A549 (cell line): ENCODE results near the gene SLC17A8.

Experiments
- BHLHE40 ChIP-seq: IDR thresholded peaks from 2 replicates; pipeline ENCODE4 v1.6.1; 2012; ENCODE audit warnings: low read depth, low read length, inconsistent platforms
- EHMT2 ChIP-seq: fragments of 200-600 bp; sonication (generic); IDR thresholded peaks from 2 replicates; pipeline ENCODE4 v1.6.1; 2016; ENCODE audit warnings: antibody characterized with exemption, low read depth, mild to moderate bottlenecking, moderate library complexity
- EP300 ChIP-seq, 2 experiments: fragments of >200 bp; sonication (Bioruptor Twin); formaldehyde crosslinking; IDR thresholded peaks; 2 replicates in 1 of 2; 3 replicates in 1 of 2; pipeline ENCODE4 v1.6.1; 2016 to 2017
- HOXA7 ChIP-seq: fragments of 250-450 bp; sonication (Bioruptor Pico); IDR thresholded peaks from 2 replicates; pipeline ENCODE4 v1.5.0; 2020; ENCODE audit warnings: mild to moderate bottlenecking, moderate library complexity
- MAX ChIP-seq: IDR thresholded peaks from 2 replicates; pipeline ENCODE4 v1.6.1; 2012
- NFE2L2 ChIP-seq: fragments of 150-350 bp; conservative IDR thresholded peaks from 2 replicates; pipeline ENCODE4 v1.6.1; 2014; ENCODE audit warnings: low read length
- POLR2A ChIP-seq: IDR thresholded peaks from 2 replicates; pipeline ENCODE4 v1.6.1; 2012; ENCODE audit warnings: mild to moderate bottlenecking, low read length
- RCOR1 ChIP-seq: fragments of 150-350 bp; IDR thresholded peaks from 2 replicates; pipeline ENCODE4 v1.6.1; 2014; ENCODE audit warnings: antibody characterized with exemption, low read length, low read depth
- RNF2 ChIP-seq: fragments of 200-600 bp; sonication (generic); IDR thresholded peaks from 2 replicates; pipeline ENCODE4 v1.6.1; 2016; ENCODE audit warnings: low read depth, mild to moderate bottlenecking, antibody characterized with exemption, moderate library complexity, borderline replicate concordance
- ZNF302 ChIP-seq: fragments of 250-450 bp; sonication (Bioruptor Pico); IDR thresholded peaks from 2 replicates; pipeline ENCODE4 v1.9.0; 2021; ENCODE audit warnings: inconsistent platforms, mild to moderate bottlenecking, moderate library complexity
- TF ChIP-seq, protein P1 (sequence below): fragments of >200 bp; sonication (Bioruptor Twin); formaldehyde crosslinking; IDR thresholded peaks from 3 replicates; pipeline ENCODE4 v1.5.1; 2016
- TF ChIP-seq, protein P2 (sequence below): fragments of 250-450 bp; sonication (Bioruptor Pico); IDR thresholded peaks from 2 replicates; pipeline ENCODE4 v1.5.0; 2021; ENCODE audit warnings: mild to moderate bottlenecking, moderate library complexity, borderline replicate concordance

GRCh38 chr12:100414739-100415138 lies 57.9 kb downstream of the SLC17A8 start:
- no peak for TF ChIP-seq ZNF302 (CRISPR knock-in tag)
- TF ChIP-seq RNF2, result no peak
- TF ChIP-seq, protein P1, sequence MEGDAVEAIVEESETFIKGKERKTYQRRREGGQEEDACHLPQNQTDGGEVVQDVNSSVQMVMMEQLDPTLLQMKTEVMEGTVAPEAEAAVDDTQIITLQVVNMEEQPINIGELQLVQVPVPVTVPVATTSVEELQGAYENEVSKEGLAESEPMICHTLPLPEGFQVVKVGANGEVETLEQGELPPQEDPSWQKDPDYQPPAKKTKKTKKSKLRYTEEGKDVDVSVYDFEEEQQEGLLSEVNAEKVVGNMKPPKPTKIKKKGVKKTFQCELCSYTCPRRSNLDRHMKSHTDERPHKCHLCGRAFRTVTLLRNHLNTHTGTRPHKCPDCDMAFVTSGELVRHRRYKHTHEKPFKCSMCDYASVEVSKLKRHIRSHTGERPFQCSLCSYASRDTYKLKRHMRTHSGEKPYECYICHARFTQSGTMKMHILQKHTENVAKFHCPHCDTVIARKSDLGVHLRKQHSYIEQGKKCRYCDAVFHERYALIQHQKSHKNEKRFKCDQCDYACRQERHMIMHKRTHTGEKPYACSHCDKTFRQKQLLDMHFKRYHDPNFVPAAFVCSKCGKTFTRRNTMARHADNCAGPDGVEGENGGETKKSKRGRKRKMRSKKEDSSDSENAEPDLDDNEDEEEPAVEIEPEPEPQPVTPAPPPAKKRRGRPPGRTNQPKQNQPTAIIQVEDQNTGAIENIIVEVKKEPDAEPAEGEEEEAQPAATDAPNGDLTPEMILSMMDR, result no peak
- TF ChIP-seq BHLHE40, result no peak
- TF ChIP-seq MAX, result no peak
- TF ChIP-seq POLR2A, result no peak
- TF ChIP-seq RCOR1, result no peak
- TF ChIP-seq NFE2L2, result no peak
- TF ChIP-seq, protein P2, sequence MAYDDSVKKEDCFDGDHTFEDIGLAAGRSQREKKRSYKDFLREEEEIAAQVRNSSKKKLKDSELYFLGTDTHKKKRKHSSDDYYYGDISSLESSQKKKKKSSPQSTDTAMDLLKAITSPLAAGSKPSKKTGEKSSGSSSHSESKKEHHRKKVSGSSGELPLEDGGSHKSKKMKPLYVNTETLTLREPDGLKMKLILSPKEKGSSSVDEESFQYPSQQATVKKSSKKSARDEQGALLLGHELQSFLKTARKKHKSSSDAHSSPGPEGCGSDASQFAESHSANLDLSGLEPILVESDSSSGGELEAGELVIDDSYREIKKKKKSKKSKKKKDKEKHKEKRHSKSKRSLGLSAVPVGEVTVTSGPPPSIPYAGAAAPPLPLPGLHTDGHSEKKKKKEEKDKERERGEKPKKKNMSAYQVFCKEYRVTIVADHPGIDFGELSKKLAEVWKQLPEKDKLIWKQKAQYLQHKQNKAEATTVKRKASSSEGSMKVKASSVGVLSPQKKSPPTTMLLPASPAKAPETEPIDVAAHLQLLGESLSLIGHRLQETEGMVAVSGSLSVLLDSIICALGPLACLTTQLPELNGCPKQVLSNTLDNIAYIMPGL (CRISPR knock-in tag), result no peak
- TF ChIP-seq EP300 (IDR thresholded peaks at IDR 0.05), result no peak
- no peak for TF ChIP-seq HOXA7 (CRISPR knock-in tag)
- TF ChIP-seq EHMT2, result no peak
